HG03066 (cell line): Measurements from ENCODE around the gene IFITM10.
"Not testable (repeated sequence)": the region's sequence is repeated elsewhere in the genome, so short reads cannot be mapped to it uniquely, and the experiment has no call there.

Source experiments
- ATAC-seq: cut with Tn5 transposase; IDR thresholded peaks from one replicate; pipeline ENCODE4 v1.9.1; 2021; ENCODE audit warnings: low read depth; ENCODE audit not compliant: unreplicated experiment

The IFITM10 gene

DNA sequence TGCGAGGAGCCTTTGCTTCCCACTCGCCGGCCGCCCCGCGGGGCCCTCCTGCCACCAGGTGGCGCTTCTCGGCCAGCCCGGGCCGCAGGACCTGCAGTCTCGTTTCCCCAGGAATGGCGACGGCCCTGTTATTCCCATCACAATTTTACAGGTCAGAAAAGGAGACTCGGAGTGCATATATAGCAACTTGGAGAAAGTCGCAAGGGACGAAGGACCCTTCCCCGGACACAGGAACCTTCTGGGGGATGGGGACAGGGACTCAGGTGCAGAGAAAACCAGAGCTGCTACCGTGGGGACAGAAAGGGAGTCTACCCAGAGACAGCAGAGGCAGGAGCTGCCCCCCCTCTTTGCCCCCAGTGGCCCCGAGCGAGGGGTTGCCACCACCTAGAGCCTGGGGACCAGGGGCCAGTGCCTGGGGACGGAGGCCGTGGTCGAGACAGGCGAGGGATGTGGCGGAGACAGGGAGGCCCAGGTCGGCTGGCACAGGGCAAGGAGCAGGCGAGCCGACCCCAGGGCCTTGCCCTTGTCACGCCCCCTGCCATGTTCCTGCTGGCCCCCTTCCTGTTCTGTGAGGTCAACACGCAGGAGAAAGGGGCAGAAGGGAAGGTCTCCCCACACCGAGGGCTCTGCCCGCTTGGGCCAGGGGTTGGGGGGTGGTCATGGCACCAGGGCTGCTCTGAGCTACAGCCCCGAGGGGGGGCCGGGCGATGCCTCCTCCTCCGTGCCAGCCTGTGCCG is 56.9 kb downstream of the IFITM10 start:
- no peak for ATAC-seq

GRCh38 chr11:1692708-1693326 is 57.6 kb downstream of the IFITM10 start:
- no peak for ATAC-seq

DNA sequence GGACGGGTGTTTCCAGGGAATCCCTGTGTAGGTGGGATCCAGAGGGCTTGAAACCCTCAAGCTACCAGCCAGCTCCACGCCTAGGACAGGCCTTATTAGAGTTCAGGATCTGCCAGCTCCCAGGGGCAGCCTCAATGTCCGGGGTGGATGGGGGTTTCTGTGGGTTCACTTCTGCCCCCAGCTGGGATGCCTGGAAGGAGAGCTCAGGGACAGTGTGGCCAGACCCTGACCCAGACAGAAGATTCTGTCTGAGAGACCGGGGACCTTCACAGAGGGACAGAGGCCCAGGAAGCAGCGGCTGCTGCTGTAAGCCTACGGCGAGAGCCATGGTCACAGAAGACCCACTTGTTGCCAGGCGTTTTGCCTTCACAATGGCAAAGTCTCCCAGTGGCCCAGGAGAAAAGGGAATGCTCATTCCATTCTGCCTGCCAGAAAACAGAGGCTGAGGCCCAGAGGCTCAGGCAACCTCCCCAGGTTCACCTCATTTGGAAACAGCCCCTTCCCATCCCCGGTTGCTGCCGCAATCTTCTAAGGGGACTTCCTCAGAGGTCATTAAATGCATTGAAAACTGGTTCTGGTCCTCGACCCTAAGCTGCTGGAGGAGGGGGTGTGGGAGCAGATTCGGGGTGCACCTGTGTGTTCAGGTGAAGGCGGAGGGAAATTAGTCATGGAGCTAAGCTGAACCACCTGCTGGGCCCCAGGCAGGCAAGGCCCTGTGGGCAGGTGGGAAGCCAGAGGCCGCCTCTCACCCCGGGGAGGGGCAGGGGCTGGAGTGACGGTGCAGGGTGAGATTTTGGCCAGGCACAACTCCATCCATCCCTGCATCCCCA is 58.3 kb downstream of the IFITM10 start:
- ATAC-seq, result no peak

DNA sequence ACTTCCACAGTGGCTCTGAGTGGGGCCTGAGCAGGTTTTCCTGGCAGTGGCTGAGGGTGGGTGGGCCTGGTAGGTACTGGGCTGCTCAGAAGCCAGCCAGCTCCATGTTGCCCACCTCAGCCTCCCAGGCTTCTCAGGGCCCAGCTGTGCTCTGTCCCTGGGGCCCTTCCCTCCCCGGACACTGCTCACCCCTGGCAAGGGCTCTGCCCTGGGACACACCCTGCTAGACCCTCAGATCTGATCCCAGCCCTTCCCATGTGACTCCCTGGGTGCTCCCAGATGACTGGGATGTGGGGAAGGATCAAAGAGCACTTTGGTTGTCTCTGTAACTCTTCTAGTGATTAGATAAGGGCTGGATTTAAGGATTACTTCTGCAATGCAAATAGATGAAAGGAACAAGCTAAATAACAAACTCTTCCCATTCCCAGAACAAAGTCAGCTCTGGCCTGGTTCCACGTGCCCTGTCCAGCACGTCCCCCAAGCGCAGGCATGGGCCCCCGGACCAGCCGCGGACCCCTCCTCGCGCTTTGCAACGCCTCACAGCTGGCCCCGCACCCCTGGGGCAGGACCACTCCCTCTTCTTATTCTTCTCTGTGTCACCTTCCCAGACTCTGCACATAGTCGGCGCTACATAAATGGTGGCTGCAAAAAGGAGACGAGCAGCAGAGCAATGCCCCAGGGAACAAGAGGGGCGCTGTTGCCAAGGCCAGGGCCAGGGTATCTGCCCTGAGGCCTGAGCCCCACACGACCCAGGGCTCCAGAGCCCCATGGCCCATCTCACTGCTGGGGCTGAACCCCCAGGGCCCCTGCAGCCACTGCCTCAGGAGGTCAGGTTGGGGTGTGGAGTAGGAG is 59.1 kb downstream of the IFITM10 start:
- no peak for ATAC-seq

- ATAC-seq, result no peak
These were observed 60.0 kb downstream of the IFITM10 start for GRCh38 chr11:1690167-1691025.

- not testable (repeated sequence) for ATAC-seq
These were observed 60.9 kb downstream of the IFITM10 start for GRCh38 chr11:1689250-1690166.

DNA sequence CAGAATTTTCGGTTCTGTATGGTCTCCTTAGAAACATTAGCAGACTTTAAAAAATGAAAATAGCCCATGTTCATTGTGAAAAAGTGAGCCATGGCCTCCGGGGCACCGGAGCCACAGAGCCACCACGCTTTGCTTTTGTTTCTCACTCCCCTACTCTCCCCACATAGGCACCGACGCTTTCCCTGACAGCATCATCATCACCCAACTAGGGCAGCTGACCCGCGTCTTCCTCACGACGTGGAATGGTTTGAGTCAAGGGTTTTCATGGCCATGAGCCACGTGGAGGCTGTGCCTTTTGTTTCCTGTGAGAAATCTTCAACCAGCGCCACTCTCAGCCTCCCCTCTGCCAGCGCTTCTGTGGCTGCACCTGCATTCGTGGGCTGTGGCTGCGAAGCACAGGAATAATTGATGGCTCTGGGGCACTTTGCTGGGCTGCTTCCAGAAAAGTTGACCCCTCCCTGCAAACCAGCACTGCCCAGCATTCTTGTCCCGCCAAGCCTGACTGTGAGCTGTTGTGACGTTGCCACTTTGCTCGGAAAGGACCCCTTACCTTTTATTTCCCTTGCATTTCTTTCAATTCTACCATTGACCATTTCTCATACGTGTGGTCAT is 62.0 kb downstream of the IFITM10 start:
- ATAC-seq, result not testable (repeated sequence)

- ATAC-seq, result not testable (repeated sequence)
These were observed 64.2 kb downstream of the IFITM10 start for GRCh38 chr11:1686220-1686619.

- ATAC-seq, result not testable (repeated sequence)
These were observed 65.2 kb downstream of the IFITM10 start for GRCh38 chr11:1684886-1685874.

DNA sequence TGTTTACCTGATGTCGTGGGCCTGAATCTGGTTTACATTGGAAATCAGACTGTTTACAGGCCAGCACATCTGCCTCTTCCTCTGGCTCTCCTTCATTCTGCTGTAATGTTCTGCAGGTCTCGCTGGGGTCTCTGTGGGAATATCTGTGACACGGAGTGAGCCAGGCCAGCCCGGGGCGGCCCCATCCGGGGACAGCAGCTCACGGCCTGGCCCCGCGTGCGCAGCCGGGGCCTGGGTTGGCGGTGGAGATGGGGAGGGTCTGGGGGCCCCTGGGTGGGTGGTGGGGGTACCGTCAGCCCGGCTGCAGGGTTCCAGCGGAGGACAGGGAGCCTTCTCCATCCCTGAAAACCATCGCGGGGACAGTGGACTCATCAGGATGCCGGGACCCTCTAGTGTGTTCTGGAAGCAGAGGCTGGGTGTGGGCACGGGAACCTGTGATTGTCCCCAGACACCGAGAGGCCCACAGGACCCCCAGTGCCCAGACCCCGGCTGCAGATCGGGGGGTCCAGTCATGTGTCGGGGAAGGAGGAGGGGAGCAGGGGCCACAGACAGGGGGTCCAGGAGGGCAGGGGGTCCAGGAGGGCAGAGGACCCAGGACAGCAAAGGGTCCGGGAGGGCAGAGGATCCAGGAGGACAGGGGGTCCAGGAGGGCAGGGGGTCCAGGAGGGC is 66.4 kb downstream of the IFITM10 start:
- not testable (repeated sequence) for ATAC-seq

GRCh38 chr11:1683216-1683615 is 67.2 kb downstream of the IFITM10 start:
- not testable (repeated sequence) for ATAC-seq
